DOHH2 (cell line): Measurements from ENCODE around the gene IRS2.

Experiments used
- H3F3A ChIP-seq: fragments of 200-600 bp; sonication (generic), shearing (Covaris generic); 2 replicates; pipeline ENCODE4 v1.6.0; 2016; ENCODE audit warnings: antibody characterized with exemption, mild to moderate bottlenecking; ENCODE audit not compliant: control insufficient read depth, insufficient read depth
- H3K27ac ChIP-seq: fragments of 200-600 bp; sonication (generic); 2 replicates; pipeline ENCODE4 v1.5.1; 2014; ENCODE audit warnings: low read depth, mild to moderate bottlenecking, low read length, moderate library complexity
- H3K27me3 ChIP-seq: fragments of 200-600 bp; sonication (generic); 2 replicates; pipeline ENCODE4 v1.6.1; 2014; ENCODE audit warnings: mild to moderate bottlenecking, low read length, mixed read lengths; ENCODE audit not compliant: control insufficient read depth
- H3K36me3 ChIP-seq: fragments of 200-600 bp; sonication (generic); 2 replicates; pipeline ENCODE4 v1.6.1; 2014; ENCODE audit warnings: mild to moderate bottlenecking, low read length, moderate library complexity, mixed read lengths; ENCODE audit not compliant: control insufficient read depth
- H3K4me1 ChIP-seq: fragments of 200-600 bp; sonication (generic); 2 replicates; pipeline ENCODE4 v1.6.1; 2014; ENCODE audit warnings: mild to moderate bottlenecking, low read length, mixed read lengths; ENCODE audit not compliant: control insufficient read depth
- H3K4me2 ChIP-seq: fragments of 200-600 bp; sonication (generic); 2 replicates; pipeline ENCODE4 v1.6.0; 2014; ENCODE audit warnings: mild to moderate bottlenecking, low read length, moderate library complexity
- H3K4me3 ChIP-seq: fragments of 200-600 bp; sonication (generic); 2 replicates; pipeline ENCODE4 v1.5.1; 2014; ENCODE audit warnings: mild to moderate bottlenecking, low read length, mixed read lengths
- H3K79me2 ChIP-seq: fragments of 200-600 bp; sonication (generic); 2 replicates; pipeline ENCODE4 v1.6.1; 2014; ENCODE audit warnings: mild to moderate bottlenecking, low read length, mixed read lengths; ENCODE audit not compliant: control insufficient read depth
- H3K9me2 ChIP-seq: fragments of 200-600 bp; sonication (generic); replicated peaks from 2 replicates; pipeline ENCODE4 v1.6.1; 2014; ENCODE audit warnings: mild to moderate bottlenecking, low read length, mixed read lengths; ENCODE audit not compliant: control insufficient read depth
- H3K9me3 ChIP-seq: fragments of 200-600 bp; sonication (generic); 2 replicates; pipeline ENCODE4 v1.6.1; 2014; ENCODE audit warnings: antibody characterized with exemption, low read length, mixed read lengths; ENCODE audit not compliant: control insufficient read depth, insufficient read depth
- H4K20me1 ChIP-seq: fragments of 200-600 bp; sonication (generic); 2 replicates; pipeline ENCODE4 v1.6.0; 2014; ENCODE audit warnings: low read depth, mild to moderate bottlenecking, antibody characterized with exemption, low read length, moderate library complexity; ENCODE audit not compliant: control insufficient read depth, insufficient read depth
- CTCF ChIP-seq: fragments of 200-600 bp; sonication (generic); IDR thresholded peaks from one replicate; pipeline ENCODE4 v1.5.1; 2014; ENCODE audit warnings: antibody characterized with exemption, mild to moderate bottlenecking, low read depth, low read length; ENCODE audit not compliant: poor library complexity, severe bottlenecking
- EZH2phosphoT487 ChIP-seq: fragments of 200-600 bp; sonication (generic); IDR thresholded peaks from 2 replicates; pipeline ENCODE4 v1.6.1; 2017; ENCODE audit warnings: borderline replicate concordance, mild to moderate bottlenecking, antibody characterized with exemption, low read length, moderate library complexity, mixed read lengths

The IRS2 gene

GRCh38 chr13:109813663-109814062 is 27.3 kb upstream of the IRS2 start:
- Histone ChIP-seq H3K79me2 (no peaks in the 10 kb centered on the region), H3K9me2 (no peaks in the 10 kb centered on the region), H3K4me1 (no peaks in the 10 kb centered on the region), H3F3A (no peaks in the 10 kb centered on the region), H3K27ac (no peak overlapping the region), H3K36me3 (no peaks in the 10 kb centered on the region), H3K4me3 (no peak overlapping the region), H4K20me1 (no peaks in the 10 kb centered on the region), H3K4me2 (no peak overlapping the region), H3K27me3 (no peaks in the 10 kb centered on the region), H3K9me3 (no peaks in the 10 kb centered on the region)
- no peak for TF ChIP-seq CTCF
- TF ChIP-seq EZH2phosphoT487 = no peak

DNA sequence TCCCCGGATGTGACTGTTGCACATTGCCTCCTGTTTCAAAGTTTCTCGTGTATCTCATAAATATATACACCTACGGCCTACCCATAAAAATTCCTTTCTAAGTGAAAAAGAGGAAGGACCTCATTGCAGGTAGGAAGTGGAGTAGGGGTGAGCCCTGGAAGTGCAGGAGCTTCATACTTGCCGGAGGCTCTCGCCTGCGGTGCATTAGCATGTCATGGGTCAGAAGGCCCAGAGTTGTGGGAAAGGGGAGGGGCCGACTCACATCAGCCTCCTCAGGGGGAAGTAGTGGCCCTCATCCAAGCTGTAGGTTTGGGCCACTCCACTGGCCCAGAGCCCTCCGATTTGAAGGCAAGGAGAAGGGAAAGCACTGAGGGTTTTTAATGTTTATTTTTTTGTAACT is 26.0 kb upstream of the IRS2 start:
- H3K4me1 ChIP-seq = no peaks in the 10 kb centered on the region
- no peaks in the 10 kb centered on the region for H3F3A ChIP-seq
- no peak overlapping the region for H3K4me2 ChIP-seq
- no peaks in the 10 kb centered on the region for H3K9me2 ChIP-seq
- no peaks in the 10 kb centered on the region for H3K9me3 ChIP-seq
- no peaks in the 10 kb centered on the region for H3K36me3 ChIP-seq
- H3K79me2 ChIP-seq = no peaks in the 10 kb centered on the region
- H3K27ac ChIP-seq = no peak overlapping the region
- H4K20me1 ChIP-seq = no peaks in the 10 kb centered on the region
- TF ChIP-seq EZH2phosphoT487 (no peak), CTCF (no peak)
- H3K4me3 ChIP-seq = no peak overlapping the region
- H3K27me3 ChIP-seq = no peaks in the 10 kb centered on the region

GRCh38 chr13:109810761-109811510 is 24.6 kb upstream of the IRS2 start:
- no peaks in the 10 kb centered on the region for H3K9me2 ChIP-seq
- H3F3A ChIP-seq = no peaks in the 10 kb centered on the region
- H3K4me2 ChIP-seq = no peak overlapping the region
- H3K4me1 ChIP-seq = no peaks in the 10 kb centered on the region
- no peaks in the 10 kb centered on the region for H3K36me3 ChIP-seq
- no peaks in the 10 kb centered on the region for H3K79me2 ChIP-seq
- H3K9me3 ChIP-seq = no peaks in the 10 kb centered on the region
- H3K4me3 ChIP-seq = no peak overlapping the region
- H3K27ac ChIP-seq = no peak overlapping the region
- TF ChIP-seq EZH2phosphoT487 (no peak), CTCF (no peak)
- H3K27me3 ChIP-seq = no peaks in the 10 kb centered on the region
- no peaks in the 10 kb centered on the region for H4K20me1 ChIP-seq
